ENCODE results near the gene NCK2.

- TF ChIP-seq MAX (IDR thresholded peaks at IDR 0.05): no peak
- TF ChIP-seq CTCF (IDR thresholded peaks at IDR 0.05 in 2 of 3, conservative IDR thresholded peaks at IDR 0.05 in 1 of 3; ENCODE audit: borderline replicate concordance in 1 of 3, insufficient read depth in 1 of 3, low read depth in 2 of 3, low read length in 2 of 3): no peak
- TF ChIP-seq ELF1 (IDR thresholded peaks at IDR 0.05; ENCODE audit: borderline replicate concordance, low read depth): no peak
- no peak for TF ChIP-seq SRF (IDR thresholded peaks at IDR 0.05; ENCODE audit: low read depth)
- TF ChIP-seq POLR2AphosphoS5 (IDR thresholded peaks at IDR 0.05; ENCODE audit: low read depth, low read length): no peak
- no peak for TF ChIP-seq RAD21 (IDR thresholded peaks at IDR 0.05; ENCODE audit: low read depth)
- TF ChIP-seq REST (IDR thresholded peaks at IDR 0.05; ENCODE audit: low read depth): no peak
- no peak for TF ChIP-seq POLR2A (IDR thresholded peaks at IDR 0.05; ENCODE audit: borderline replicate concordance, extremely low read depth, insufficient read depth, insufficient read length)
- no peak for TF ChIP-seq SP1 (IDR thresholded peaks at IDR 0.05; ENCODE audit: low read depth)
These were observed 99.0 kb downstream of the NCK2 start for GRCh38 chr2:105843476-105844374.
